ENCODE results near the gene TRAF3IP1.

The TRAF3IP1 gene

GRCh38 chr2:238376884-238377391, 56.6 kb downstream of the TRAF3IP1 start:
- no peak for ATAC-seq
- TF ChIP-seq ZFP30 (CRISPR knock-in tag; IDR thresholded peaks at IDR 0.05) (no peak), CSRNP3 (CRISPR knock-in tag; IDR thresholded peaks at IDR 0.05) (no peak), TCF4 (CRISPR knock-in tag; IDR thresholded peaks at IDR 0.05; ENCODE audit: borderline replicate concordance) (no peak), POU6F1 (CRISPR knock-in tag; IDR thresholded peaks at IDR 0.05; ENCODE audit: borderline replicate concordance, low read depth) (no peak), ISL1 (CRISPR knock-in tag; IDR thresholded peaks at IDR 0.05) (no peak), ZNF8 (CRISPR knock-in tag; IDR thresholded peaks at IDR 0.05) (no peak), TSHZ2 (CRISPR knock-in tag; IDR thresholded peaks at IDR 0.05) (no peak), ZC3H10 (CRISPR knock-in tag; IDR thresholded peaks at IDR 0.05) (no peak), CREB5 (CRISPR knock-in tag; IDR thresholded peaks at IDR 0.05; ENCODE audit: low read depth) (no peak), BACH2 (CRISPR knock-in tag; IDR thresholded peaks at IDR 0.05; ENCODE audit: borderline replicate concordance) (no peak), SNAI2 (CRISPR knock-in tag; IDR thresholded peaks at IDR 0.05) (no peak), OSR1 (CRISPR knock-in tag; IDR thresholded peaks at IDR 0.05) (no peak), RARB (CRISPR knock-in tag; IDR thresholded peaks at IDR 0.05) (no peak), PATZ1 (CRISPR knock-in tag; IDR thresholded peaks at IDR 0.05; ENCODE audit: borderline replicate concordance) (no peak), ZFP3 (CRISPR knock-in tag; IDR thresholded peaks at IDR 0.05) (no peak), ESRRG (CRISPR knock-in tag; IDR thresholded peaks at IDR 0.05) (no peak)

- no peak; the same call in 2 of the 3 replicates for ATAC-seq
- TF ChIP-seq CSDC2 (CRISPR knock-in tag; IDR thresholded peaks at IDR 0.05), result no peak
- no peak for TF ChIP-seq ARNTL (CRISPR knock-in tag; IDR thresholded peaks at IDR 0.05; ENCODE audit: borderline replicate concordance, low read depth)
- no peak for TF ChIP-seq GLIS3 (CRISPR knock-in tag; IDR thresholded peaks at IDR 0.05)
- TF ChIP-seq CSRNP3 (CRISPR knock-in tag; IDR thresholded peaks at IDR 0.05), result no peak
- no peak for TF ChIP-seq BACH2 (CRISPR knock-in tag; IDR thresholded peaks at IDR 0.05; ENCODE audit: borderline replicate concordance)
- TF ChIP-seq ZFP30 (CRISPR knock-in tag; IDR thresholded peaks at IDR 0.05), result no peak
- TF ChIP-seq ZNF8 (CRISPR knock-in tag; IDR thresholded peaks at IDR 0.05), result no peak
- no peak for TF ChIP-seq PATZ1 (CRISPR knock-in tag; IDR thresholded peaks at IDR 0.05; ENCODE audit: borderline replicate concordance)
Measured at GRCh38 chr2:238378230-238379095, 58.1 kb downstream of the TRAF3IP1 start.
